HepG2 (cell line): ENCODE data around the gene CDK7. TPM values are rescaled to one million over a fixed set of nuclear protein-coding genes. Genes with fewer than 3 reads are reported as not detected.
A peak's percentile ranks its signal among the peaks of the same experiment; 100 is the strongest.

Source experiments
- GZF1 ChIP-seq: sonication (generic); formaldehyde crosslinking; IDR thresholded peaks from 2 replicates; pipeline ENCODE4 v1.5.1; 2020; ENCODE audit warnings: mild to moderate bottlenecking, missing genetic modification reagents
- HMG20A ChIP-seq: IDR thresholded peaks from 2 replicates; pipeline ENCODE4 v1.6.1; 2016; ENCODE audit warnings: borderline replicate concordance
- HOXD1 ChIP-seq: sonication (generic); formaldehyde crosslinking; IDR thresholded peaks from 2 replicates; pipeline ENCODE4 v1.5.0; 2020; ENCODE audit warnings: missing genetic modification reagents
- IRF2 ChIP-seq: IDR thresholded peaks from 2 replicates; pipeline ENCODE4 v1.6.1; 2018; ENCODE audit warnings: missing genetic modification reagents, missing compliant biosample characterization
- KLF13 ChIP-seq: sonication (generic); formaldehyde crosslinking; IDR thresholded peaks from 2 replicates; pipeline ENCODE4 v1.4.0; 2020; ENCODE audit warnings: mild to moderate bottlenecking, missing genetic modification reagents
- KMT2B ChIP-seq: IDR thresholded peaks from 2 replicates; pipeline ENCODE4 v1.6.1; 2016; ENCODE audit warnings: missing genetic modification reagents, missing compliant biosample characterization
- MAZ ChIP-seq, 2 experiments: sonication (generic) in 1 of 2; formaldehyde crosslinking in 1 of 2; IDR thresholded peaks; 2 replicates each; pipeline versions ENCODE4 v1.5.0 to v1.6.1; 2012 to 2020; ENCODE audit warnings: low read depth in 2 of 2, mild to moderate bottlenecking in 2 of 2, borderline replicate concordance in 1 of 2, improper control_type of control experiment in 1 of 2, low read length in 1 of 2, missing genetic modification reagents in 1 of 2, moderate library complexity in 1 of 2
- MEF2D ChIP-seq: sonication (generic); formaldehyde crosslinking; IDR thresholded peaks from 2 replicates; pipeline ENCODE4 v1.5.1; 2020; ENCODE audit warnings: mild to moderate bottlenecking, missing genetic modification reagents
- MLLT10 ChIP-seq: sonication (generic); formaldehyde crosslinking; IDR thresholded peaks from 2 replicates; pipeline ENCODE4 v1.4.0; 2020; ENCODE audit warnings: missing genetic modification reagents
- MTA1 ChIP-seq: sonication (generic); formaldehyde crosslinking; IDR thresholded peaks from 2 replicates; pipeline ENCODE4 v1.4.0; 2020; ENCODE audit warnings: missing genetic modification reagents, mild to moderate bottlenecking, borderline replicate concordance
- NBN ChIP-seq: fragments of 450-650 bp; conservative IDR thresholded peaks from 2 replicates; pipeline ENCODE4 v1.6.1; 2017
- PHB2 ChIP-seq: fragments of 450-650 bp; IDR thresholded peaks from 2 replicates; pipeline ENCODE4 v1.6.1; 2018; ENCODE audit not compliant: partially characterized antibody
- SETDB1 ChIP-seq: sonication (generic); formaldehyde crosslinking; IDR thresholded peaks from 2 replicates; pipeline ENCODE4 v1.5.1; 2020; ENCODE audit warnings: missing genetic modification reagents, mild to moderate bottlenecking, borderline replicate concordance
- SMAD1 ChIP-seq: sonication (generic); formaldehyde crosslinking; IDR thresholded peaks from 2 replicates; pipeline ENCODE4 v1.4.0; 2020; ENCODE audit warnings: missing genetic modification reagents, low read depth, mild to moderate bottlenecking, borderline replicate concordance
- TBL1XR1 ChIP-seq: fragments of 150-350 bp; IDR thresholded peaks from 2 replicates; pipeline ENCODE4 v1.6.1; 2014; ENCODE audit warnings: borderline replicate concordance, low read length; ENCODE audit not compliant: partially characterized antibody
- ZFP36 ChIP-seq: fragments of 150-350 bp; IDR thresholded peaks from 2 replicates; pipeline ENCODE4 v1.6.1; 2018; ENCODE audit warnings: borderline replicate concordance, low read length, low read depth; ENCODE audit not compliant: partially characterized antibody
- ZFP82 ChIP-seq: sonication (generic); formaldehyde crosslinking; IDR thresholded peaks from 2 replicates; pipeline ENCODE4 v1.5.1; 2020; ENCODE audit warnings: mild to moderate bottlenecking, missing genetic modification reagents, borderline replicate concordance
- ZKSCAN8 ChIP-seq: IDR thresholded peaks from 2 replicates; pipeline ENCODE4 v1.6.1; 2016; ENCODE audit warnings: borderline replicate concordance, missing genetic modification reagents, missing compliant biosample characterization
- ZNF432 ChIP-seq: sonication (generic); formaldehyde crosslinking; IDR thresholded peaks from 2 replicates; pipeline ENCODE4 v1.5.0; 2020; ENCODE audit warnings: missing genetic modification reagents, mild to moderate bottlenecking, borderline replicate concordance
- ZNF567 ChIP-seq: sonication (generic); formaldehyde crosslinking; IDR thresholded peaks from 2 replicates; pipeline ENCODE4 v1.8.1; 2023; ENCODE audit warnings: mild to moderate bottlenecking, missing genetic modification reagents, borderline replicate concordance
- ZNF737 ChIP-seq: sonication (generic); formaldehyde crosslinking; IDR thresholded peaks from 2 replicates; pipeline ENCODE4 v1.5.0; 2020; ENCODE audit warnings: missing genetic modification reagents, mild to moderate bottlenecking, borderline replicate concordance
- polyA plus RNA-seq, 8 experiments: library from polyadenylated mRNA; depleted of rRNA in 3 of 8; stranded (reverse) in 7 of 8; unstranded in 1 of 8; fragments of >200 nt; fragmentation: Illumina TruSeq in 4 of 8; extraction: Trizol in 4 of 8; gene quantifications; 2 replicates each; pipeline versions ENCODE4 v1.2.1 to v1.2.3, GENCODE V29; 2011 to 2016; ENCODE audit warnings: low read depth in 4 of 8, missing spikeins in 1 of 8, mixed read lengths in 1 of 8; ENCODE audit not compliant: insufficient read depth in 1 of 8
- total RNA-seq, 5 experiments: library from RNA; depleted of rRNA; stranded (reverse); fragments of >200 nt; fragmentation: Illumina TruSeq; extraction: Trizol; gene quantifications; 2 replicates each; pipeline ENCODE4 v1.2.3, GENCODE V29; 2016; ENCODE audit warnings: low read depth in 1 of 5
- TF ChIP-seq, protein P1 (sequence below): sonication (generic); formaldehyde crosslinking; IDR thresholded peaks from 2 replicates; pipeline ENCODE4 v1.5.0; 2020; ENCODE audit warnings: missing genetic modification reagents
- TF ChIP-seq, protein P2 (sequence below): sonication (generic); formaldehyde crosslinking; IDR thresholded peaks from 2 replicates; pipeline ENCODE4 v1.5.0; 2020; ENCODE audit warnings: missing genetic modification reagents, mild to moderate bottlenecking, borderline replicate concordance
- TF ChIP-seq, protein P3 (sequence below): sonication (generic); formaldehyde crosslinking; IDR thresholded peaks from 2 replicates; pipeline ENCODE4 v1.8.0; 2022; ENCODE audit warnings: mild to moderate bottlenecking, missing genetic modification reagents, moderate library complexity

The CDK7 gene
- total and polyA plus RNA-seq, 2 of the 13 experiments (the other 11 are each of a cell fraction or from before 2014, with no cell fraction given), result 41.2 to 54.9 TPM

- no peak for TF ChIP-seq ZNF737 (CRISPR knock-in tag)
- TF ChIP-seq, protein P1, sequence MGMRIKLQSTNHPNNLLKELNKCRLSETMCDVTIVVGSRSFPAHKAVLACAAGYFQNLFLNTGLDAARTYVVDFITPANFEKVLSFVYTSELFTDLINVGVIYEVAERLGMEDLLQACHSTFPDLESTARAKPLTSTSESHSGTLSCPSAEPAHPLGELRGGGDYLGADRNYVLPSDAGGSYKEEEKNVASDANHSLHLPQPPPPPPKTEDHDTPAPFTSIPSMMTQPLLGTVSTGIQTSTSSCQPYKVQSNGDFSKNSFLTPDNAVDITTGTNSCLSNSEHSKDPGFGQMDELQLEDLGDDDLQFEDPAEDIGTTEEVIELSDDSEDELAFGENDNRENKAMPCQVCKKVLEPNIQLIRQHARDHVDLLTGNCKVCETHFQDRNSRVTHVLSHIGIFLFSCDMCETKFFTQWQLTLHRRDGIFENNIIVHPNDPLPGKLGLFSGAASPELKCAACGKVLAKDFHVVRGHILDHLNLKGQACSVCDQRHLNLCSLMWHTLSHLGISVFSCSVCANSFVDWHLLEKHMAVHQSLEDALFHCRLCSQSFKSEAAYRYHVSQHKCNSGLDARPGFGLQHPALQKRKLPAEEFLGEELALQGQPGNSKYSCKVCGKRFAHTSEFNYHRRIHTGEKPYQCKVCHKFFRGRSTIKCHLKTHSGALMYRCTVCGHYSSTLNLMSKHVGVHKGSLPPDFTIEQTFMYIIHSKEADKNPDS (CRISPR knock-in tag), result no peak
- no peak for TF ChIP-seq ZNF432 (CRISPR knock-in tag)
- TF ChIP-seq SETDB1 (CRISPR knock-in tag), result no peak
- TF ChIP-seq GZF1 (CRISPR knock-in tag), result peak; percentile 81; the same call in 1 of the 2 replicates
- TF ChIP-seq ZNF567, result no peak
- no peak for TF ChIP-seq MLLT10 (CRISPR knock-in tag)
- TF ChIP-seq MAZ (IDR thresholded peaks at IDR 0.05; ENCODE audit: borderline replicate concordance, low read depth, low read length), result peak; percentile 22; the same call in 1 of the 2 replicates
- no peak for TF ChIP-seq MAZ (CRISPR knock-in tag; IDR thresholded peaks at IDR 0.05; ENCODE audit: low read depth)
- TF ChIP-seq MEF2D (CRISPR knock-in tag), result peak; percentile 89
- peak; percentile 42; the same call in 1 of the 2 replicates for TF ChIP-seq MTA1 (CRISPR knock-in tag)
- TF ChIP-seq KMT2B (CRISPR knock-in tag), result peak; percentile 95
- no peak for TF ChIP-seq ZFP82 (CRISPR knock-in tag)
- TF ChIP-seq TBL1XR1, result no peak
- TF ChIP-seq HMG20A (CRISPR knock-in tag), result no peak; the same call in none of the 2 replicates
- TF ChIP-seq HOXD1 (CRISPR knock-in tag), result no peak
- TF ChIP-seq, protein P2, sequence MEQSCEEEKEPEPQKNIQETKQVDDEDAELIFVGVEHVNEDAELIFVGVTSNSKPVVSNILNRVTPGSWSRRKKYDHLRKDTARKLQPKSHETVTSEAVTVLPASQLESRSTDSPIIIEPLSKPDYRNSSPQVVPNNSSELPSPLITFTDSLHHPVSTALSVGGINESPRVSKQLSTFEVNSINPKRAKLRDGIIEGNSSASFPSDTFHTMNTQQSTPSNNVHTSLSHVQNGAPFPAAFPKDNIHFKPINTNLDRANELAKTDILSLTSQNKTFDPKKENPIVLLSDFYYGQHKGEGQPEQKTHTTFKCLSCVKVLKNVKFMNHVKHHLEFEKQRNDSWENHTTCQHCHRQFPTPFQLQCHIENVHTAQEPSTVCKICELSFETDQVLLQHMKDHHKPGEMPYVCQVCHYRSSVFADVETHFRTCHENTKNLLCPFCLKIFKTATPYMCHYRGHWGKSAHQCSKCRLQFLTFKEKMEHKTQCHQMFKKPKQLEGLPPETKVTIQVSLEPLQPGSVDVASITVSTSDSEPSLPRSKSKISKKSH (CRISPR knock-in tag), result 0 out of 2 replicates have a peak, but pooled peaks have one; percentile 68
- TF ChIP-seq IRF2, result peak; percentile 21; the same call in 1 of the 2 replicates
- no peak for TF ChIP-seq KLF13 (CRISPR knock-in tag)
- TF ChIP-seq, protein P3, sequence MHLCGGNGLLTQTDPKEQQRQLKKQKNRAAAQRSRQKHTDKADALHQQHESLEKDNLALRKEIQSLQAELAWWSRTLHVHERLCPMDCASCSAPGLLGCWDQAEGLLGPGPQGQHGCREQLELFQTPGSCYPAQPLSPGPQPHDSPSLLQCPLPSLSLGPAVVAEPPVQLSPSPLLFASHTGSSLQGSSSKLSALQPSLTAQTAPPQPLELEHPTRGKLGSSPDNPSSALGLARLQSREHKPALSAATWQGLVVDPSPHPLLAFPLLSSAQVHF (CRISPR knock-in tag), result no peak
- TF ChIP-seq NBN, result no peak
- TF ChIP-seq ZKSCAN8 (CRISPR knock-in tag), result 0 out of 2 replicates have a peak, but pooled peaks have one; percentile 48
- no peak for TF ChIP-seq PHB2
- peak; percentile 87; the same call in 1 of the 2 replicates for TF ChIP-seq SMAD1 (CRISPR knock-in tag)
- TF ChIP-seq ZFP36, result no peak
Measured at GRCh38 chr5:69234457-69235268, at the start of gene CDK7 (continued).
